Measurements from ENCODE around the gene GREB1L.

Gene GREB1L

DNA sequence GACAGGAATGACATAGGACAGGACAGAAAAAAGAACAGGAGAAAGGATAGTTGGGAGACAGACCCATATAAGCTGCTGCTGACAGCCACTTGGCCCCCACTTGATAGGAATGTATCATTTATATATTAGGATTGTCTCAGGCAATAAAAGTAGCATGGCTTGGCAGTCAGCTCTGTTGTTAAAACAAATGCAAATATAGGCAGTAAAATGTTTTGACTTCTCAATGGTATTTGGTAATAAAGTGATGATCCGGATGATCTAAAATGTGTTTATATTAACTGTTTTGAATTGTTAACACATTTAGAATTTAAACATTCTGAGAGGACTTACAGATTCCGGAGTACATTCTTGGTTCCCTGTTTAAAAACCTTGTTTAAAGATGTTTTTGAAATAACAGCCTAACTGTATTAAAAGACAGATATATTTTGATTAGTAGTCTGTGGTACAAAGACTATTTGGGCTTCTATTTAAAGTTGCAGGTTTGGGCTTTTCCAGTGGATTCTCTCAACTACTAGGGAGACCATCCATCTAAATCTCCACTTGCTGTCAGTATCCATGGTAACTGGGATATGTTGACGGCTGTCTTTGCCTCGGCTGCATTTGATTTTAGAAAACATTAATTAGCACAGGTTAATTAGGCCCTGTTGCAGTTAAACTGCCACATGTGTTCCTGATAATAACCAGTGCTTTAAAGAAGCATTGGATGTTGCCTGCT, 210.9 kb downstream of the GREB1L start:
- no peak for DNase-seq

DNA sequence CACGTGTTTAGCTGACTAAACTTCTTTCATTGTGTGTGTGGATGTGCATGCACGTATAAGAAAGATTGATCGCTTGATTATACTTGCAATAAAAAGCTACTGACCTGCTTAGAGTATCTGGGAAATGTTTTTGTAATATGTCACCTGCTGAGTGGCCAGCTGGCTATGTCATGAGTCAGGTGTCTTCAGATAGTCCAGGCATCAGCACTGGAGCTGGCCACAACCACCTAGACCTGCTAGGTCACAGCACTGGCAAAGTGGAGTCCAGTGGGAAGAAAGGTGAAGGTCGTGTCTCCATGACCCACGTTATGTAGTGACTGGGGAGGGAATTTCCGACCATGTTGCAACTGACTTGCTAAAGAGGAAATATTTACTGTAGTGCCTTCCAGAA, 211.5 kb downstream of the GREB1L start:
- DNase-seq: no peak

DNA sequence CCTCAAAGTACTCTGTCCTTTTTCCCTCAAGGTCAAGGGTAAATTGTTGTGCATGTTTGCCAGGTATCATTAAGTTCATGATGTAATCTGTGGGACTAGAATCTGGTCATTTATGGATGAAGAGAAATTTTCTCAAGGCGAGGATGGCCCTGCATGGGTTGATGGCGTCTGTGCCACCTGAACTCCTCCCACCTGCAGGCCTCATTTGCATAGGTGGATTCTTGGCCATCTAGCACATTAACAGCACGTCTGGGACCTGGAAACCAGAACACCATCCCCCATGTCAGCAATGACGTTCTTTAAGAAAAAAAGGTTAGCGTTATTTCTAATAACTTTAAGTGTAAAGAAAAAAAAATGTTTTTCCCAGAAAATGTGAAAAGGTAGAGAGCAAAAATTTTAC, 212.7 kb downstream of the GREB1L start:
- DNase-seq: no peak

DNA sequence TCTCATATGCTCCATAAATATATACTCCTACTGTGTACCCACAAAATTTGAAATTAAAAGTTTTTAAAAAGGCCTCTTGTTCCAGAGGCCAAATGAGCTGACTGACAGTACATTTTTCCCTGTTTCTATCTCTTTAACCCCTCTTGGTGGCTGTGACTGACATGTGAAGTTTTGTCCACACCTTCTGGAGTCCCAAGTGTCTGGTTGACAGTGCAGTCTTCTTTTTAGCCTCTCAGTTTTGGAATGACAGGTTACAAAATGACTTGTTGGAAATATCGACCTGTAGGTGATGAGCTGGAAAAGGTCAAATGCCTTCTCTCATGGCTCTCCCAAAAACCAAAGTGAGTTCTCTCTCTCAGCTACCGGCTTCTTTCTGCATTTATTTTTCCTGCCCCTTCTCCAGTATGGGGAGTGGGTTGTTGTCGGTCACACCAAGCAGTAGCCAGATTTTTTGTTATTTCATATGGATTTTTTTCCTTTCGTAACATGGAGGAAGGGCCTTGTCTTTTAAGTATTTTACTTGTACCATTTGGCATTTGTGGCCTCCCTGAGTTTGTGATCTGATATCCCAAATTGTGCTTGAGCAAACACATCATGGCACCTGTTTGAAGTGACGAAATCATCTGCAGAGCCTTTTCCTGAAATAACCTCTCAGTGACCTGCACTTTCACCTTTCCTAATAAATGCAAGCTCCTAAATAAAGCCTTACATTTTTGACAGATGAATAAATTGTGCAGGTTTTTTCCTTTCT, 214.6 kb downstream of the GREB1L start:
- DNase-seq: no peak

DNA sequence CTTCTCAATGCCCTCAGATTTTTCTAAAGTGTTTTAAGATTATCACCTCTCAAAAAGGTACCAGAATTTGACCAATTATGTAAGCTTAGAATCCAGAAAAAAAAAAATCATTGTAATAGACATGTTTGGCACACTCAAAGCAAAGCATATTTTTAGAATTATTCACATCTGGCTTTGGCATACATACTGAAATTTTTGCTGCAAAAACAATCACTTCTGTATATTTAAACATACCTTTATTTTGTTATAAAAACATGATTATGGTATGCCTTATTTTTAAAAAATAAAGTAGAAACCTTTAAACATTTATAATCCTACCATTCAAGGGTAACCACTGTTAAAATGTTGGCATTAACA, 215.1 kb downstream of the GREB1L start:
- DNase-seq: no peak

DNA sequence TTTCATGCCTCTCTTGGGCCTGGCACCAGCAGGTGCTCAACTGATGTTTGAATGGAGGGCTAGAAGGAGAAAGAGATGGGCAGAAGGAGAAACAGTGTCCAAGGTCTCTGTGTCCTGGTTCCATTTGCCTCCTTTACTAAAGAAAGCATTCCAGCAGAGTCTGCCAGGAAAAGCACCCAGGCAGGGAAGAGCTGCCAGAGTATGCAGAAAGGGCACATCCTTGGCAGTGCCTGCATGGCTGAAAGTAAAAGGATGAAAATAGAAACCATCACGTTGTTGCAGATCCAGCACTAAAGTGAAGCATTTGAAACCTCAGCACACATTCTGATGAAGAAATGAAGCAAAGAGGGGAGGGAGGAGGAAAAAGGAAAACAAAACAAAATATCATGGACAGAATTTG, 216.3 kb downstream of the GREB1L start:
- no peak for DNase-seq

DNA sequence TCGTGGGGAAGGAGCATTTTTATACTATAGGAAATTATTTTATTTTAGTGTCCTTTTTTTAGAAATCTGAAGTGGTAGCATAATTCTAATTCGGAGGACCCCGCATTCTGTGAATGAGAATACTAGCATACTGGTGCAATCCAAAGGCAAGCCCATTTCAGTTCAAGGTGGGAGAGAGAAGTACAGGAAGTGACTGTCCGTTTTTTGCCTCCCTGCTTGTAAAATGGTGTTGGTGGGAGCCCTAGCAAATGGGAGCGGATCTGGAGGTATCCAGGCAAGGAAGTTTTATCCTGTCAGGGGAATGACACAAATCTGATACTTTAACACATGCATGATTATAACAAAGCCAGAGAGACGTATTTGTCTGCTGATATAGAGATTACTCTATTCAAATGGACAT, 216.8 kb downstream of the GREB1L start:
- no peak for DNase-seq

DNA sequence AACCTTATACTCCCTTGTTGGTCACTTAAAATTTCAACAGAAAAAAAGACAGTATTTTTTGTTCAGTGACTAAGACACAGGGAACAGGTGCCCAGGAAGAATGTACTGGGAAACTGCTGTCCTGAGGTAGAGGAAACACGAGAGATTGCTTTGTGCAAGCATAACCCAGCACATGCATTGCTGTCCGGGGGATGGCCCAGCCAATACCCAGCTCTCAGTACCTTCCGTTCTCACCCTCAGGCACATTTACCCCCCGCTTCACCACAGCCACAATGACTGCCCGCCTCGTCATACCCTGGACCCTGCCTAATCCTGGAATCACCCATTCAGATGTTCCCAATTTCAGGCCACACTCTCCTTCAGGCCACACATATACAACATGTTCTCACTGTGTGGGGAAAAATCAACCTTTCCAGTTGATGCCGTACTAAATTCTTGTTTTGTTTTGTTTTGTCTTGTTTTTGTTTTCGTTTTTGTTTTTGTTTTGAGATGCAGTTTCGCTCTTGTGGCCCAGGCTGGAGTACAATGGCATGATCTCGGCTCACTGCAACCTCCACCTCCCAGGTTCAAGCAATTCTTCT, 217.8 kb downstream of the GREB1L start:
- no peak for DNase-seq

DNA sequence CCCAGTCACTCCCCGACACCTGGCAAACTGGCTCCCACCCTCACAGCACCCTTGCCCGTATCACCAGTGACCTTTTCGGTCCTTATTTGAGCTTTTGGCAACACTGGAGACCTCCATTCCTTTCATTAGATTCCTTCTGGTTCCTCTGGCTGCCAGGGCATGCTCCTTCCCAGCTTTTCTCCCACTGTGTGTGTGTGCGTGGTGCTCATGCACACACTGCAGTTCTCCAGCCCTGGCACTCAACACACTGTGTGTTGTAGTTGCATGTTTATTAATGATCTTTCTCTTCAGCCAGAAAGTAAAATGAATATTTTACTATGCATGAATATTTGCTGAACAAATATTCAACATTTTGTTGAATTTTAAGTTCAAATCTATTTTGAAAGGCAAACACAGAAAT, 219.4 kb downstream of the GREB1L start:
- DNase-seq: no peak

DNA sequence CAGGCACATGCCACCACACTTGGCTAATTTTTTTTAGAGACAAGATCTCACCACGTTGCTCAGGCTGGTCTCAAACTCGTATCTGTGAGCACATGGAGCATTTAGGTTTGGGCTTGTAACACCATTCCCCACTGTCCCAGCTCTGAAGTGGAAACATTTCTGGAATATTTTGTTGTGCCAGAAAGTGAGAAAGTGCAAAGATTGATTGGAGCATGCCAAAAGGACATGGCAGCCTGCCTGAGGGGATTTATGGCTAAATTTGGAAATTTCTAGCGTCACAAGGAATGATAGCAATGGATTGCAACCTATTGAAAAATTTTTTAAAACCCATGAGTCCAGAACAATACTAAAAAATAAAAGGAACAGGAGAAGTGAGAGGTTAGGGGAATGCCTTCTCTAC, 221.7 kb downstream of the GREB1L start:
- no peak for DNase-seq

DNA sequence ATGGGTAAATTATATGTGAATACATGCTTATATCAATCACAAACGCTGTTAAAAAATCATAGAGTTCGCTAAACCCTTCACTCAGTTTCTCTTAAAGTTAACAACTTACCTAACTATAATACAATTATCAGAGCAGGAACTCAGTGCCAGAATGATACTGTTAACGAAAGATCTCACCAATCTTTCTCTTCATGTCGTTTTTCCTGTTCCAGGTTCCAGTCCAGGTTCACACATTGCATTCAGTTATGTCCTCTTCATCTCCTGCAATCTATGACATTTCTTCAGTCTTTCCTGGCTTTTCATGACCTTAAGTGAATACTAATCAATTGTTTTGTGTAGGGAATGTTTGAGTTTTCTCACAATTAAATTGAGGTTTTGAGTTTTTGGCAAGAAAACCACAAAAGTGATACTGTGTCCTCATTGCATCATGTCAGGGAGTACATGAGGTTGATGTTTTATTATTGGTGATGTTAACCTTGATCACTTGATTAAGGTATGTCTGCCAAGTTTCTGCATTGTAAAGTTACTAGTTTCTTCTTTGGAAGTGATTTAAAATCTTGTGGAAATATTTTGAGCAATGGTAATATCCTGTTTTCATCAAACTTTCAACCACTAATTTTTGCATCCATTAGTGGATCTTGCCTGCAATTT, 226.6 kb downstream of the GREB1L start:
- DNase-seq: no peak

DNA sequence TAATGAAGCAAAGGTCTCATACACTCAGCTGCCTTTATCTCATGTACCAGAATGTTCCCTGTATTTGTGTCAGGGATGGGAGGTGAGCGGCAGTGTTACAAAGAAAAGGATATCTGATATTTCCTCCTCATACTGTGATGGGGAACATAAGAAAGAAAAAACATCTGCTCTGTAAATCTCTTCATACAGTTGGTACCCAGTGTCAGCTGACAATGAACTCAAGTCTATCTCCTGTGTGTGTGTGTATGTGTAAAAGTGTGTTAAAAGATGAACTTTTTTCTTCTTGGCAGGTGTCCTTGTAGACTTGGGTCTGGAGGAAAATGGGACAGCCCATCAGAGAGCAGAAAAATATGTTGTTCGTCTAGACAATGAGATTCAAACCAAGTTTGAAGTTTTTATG, 230.7 kb downstream of the GREB1L start:
- DNase-seq: no peak

DNA sequence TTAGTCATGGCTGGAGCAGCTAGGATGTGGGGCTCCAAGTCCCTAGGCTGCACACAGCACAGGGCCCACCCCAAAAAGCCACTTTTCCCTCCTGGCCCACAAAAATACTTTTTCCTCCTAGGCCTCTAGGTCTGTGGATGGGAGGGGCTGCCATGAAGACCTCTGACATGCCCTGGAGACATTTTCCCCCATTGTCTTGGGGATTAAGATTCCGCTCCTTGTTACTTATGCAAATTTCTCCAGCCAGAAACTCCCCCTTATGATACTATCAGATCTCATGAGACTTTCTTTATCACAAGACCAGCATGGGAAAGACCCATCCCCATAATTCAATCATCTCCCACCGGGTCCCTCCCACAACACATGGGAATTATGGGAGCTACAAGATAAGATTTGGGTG, 232.6 kb downstream of the GREB1L start:
- no peak for DNase-seq

DNA sequence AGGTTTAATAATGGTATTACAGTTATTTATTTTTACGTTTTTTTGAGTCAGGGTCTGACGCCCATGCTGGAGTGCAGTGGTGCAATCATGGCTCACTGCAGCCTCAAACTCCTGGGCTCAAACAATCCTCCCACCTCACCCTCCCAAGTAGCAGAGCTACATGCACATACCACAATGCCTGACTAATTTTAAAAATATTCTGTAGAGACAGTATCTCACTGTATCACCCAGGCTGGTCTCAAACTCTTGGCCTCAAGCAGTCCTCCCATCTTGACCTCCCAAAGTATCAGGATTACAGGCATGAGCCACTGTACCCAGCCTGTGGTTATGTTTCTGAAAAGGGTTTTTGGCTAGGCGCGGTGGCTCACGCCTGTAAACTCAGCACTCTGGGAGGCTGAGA, 237.7 kb downstream of the GREB1L start:
- DNase-seq: no peak

DNA sequence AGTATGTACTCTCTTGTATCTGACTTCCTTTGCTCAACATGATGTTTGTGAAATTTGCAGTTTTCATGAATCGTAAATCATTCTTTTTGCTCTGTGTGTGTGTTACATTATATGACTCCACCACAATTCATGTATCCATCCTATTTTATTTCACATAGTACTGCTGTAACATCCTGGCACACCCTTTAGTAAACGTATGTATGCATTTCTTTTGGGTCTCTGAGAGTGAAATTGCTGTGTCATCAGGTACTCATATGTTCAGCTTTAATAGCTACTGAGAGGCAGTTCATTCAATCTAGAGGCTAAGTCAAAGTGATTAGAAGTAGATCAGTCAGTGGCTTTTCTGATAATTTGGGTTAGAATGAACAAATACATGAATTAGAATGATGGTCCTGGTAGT, 239.7 kb downstream of the GREB1L start:
- no peak for DNase-seq

DNA sequence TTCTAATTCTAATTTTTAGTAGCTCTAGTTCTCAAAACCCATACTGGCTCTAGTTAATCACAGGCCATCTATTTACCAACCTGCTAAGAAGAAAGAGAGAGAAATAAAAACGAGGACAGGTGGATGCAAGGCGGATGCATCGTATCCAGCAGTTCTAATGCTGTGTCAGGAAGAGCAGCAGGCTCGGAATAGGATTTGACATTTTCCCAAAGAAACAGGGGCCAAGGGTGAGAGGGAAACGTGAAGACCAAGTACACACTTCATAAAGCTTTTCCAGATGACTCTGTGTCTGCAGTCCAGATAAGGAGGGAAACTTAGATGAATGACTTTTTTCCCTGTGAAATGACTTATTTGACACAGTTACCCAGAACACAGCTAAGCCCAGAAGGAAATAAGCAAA, 241.0 kb downstream of the GREB1L start:
- no peak for DNase-seq

DNA sequence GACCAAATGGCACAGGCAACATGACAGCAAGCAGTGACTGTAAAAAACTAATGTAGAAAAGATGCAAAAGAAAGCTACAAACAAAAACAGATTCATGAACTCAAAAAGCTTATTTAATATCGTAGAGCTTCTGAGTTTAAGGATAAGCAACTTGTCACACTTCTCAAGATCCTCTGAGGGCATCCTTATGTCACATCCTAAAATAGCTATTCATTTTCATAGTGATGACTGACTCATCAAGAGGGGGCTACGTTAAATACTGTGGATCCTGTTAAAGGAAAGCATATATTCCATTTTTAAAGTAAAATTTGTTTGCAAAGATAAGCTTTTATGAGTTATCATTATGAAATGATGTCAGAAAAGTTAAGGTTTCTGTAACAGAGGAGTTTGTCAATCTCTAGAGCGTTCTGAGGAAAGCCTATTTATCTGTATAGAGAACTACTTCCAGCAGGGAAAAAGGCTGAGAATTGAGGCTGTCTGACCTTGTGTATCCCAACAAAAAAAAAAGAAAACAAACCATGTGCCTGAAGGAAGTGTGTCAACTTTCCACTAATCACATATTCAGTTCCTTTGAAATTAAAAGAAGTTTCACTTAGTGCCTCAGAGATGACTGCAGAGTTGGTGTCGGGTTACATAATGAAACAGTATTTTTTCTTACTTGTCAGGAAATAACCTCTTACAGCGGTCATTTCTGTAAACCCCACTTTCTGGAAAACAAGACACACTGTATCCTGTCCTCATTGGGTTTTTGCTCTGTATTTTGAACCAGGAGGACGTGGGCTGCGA, 243.0 kb downstream of the GREB1L start:
- DNase-seq: no peak

DNA sequence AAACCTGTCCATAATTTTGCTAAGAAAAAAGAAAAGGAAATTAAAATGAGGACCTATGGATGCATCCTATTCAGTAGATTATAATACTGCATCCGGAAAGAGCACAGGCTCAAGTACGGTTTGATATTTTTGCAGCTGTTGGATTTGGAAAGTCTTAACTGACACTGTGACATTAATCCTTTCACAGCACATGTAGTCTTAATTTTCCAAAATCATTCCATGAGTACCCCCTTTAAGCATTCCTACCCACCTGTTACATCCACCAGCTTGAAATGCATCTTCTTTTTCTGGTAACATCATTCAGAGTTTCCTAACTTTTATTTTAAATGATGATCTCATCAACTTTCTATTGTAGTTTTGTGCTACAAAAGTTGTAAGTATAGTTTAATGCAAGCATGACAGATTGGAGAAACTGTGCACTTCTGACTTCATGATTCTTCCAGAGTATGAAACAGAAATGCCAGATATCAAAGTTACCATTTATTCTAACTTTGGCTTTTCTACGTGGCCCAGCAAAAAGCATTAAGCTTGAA, 244.9 kb downstream of the GREB1L start:
- DNase-seq: no peak

DNA sequence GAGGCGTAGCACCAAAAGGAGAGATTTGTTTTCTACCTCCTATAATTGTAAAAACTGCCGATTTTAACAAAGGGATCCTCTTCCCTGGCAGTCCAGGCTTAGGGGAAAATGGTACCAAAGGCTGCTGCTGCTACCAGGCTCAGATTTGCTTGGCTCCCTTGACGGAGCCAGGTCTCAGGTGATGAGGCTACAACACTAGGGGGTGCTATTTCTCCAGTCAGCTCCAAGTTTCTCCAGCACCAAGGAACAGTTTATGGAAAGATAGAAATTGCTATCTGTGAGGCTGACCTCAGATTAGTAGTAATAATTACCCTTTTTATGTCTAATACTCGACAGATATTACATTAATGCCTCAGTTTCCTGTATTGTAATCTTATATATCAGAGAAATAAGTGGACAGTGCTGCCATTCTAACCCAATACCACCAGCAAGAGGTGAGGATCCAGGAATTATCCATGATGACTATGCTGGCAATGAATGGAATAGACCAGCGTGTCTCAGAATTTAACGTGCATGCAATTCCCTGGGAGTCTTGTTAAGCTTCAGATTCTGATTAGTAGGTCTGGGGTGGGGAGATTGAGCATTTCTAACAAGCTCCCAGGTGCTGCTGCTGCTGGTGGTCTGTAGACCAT, 247.2 kb downstream of the GREB1L start:
- no peak for DNase-seq

DNA sequence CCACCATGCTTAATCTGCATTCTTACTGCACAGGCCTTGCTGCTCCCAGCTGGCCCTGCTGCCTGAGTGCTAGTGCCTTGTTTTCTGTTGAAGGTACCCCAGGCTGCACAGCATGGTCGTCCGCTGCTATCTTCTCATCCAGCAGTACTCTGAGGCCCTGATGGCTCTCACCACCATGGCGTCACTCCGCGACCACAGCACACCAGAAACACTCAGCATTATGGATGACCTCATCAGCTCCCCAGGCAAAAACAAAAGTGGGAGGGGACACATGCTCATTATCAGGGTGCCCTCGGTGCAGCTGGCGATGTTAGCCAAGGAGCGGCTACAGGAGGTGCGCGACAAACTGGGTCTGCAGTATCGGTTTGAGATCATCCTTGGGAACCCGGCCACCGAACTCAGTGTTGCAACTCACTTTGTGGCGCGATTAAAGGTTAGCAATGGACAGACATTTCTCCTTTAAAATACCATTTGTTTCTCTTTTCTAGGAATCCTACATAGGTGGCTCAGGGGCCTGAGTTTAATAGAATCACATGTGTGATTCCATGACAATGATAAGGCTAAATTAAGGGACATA, 248.0 kb downstream of the GREB1L start:
- DNase-seq: no peak

DNA sequence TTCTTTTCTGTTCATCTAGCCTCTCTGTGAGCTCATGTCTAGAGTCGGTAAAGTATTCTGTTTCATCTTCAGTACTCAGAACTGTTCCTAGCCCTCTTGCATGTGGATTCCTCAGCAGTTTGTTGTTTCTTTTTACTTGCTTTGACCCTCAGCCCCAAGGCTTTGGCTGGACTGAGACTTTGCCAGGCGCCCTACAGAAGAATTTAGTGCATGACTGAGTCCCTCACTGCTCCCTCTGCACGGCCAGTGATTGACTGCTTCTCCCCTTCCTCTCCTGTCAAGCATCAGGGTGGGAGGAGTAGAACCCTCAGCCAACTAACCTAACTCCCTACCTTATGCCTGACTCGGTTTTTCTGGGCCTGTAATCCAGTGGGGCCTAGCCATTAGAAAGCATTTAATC, 248.7 kb downstream of the GREB1L start:
- no peak for DNase-seq

DNA sequence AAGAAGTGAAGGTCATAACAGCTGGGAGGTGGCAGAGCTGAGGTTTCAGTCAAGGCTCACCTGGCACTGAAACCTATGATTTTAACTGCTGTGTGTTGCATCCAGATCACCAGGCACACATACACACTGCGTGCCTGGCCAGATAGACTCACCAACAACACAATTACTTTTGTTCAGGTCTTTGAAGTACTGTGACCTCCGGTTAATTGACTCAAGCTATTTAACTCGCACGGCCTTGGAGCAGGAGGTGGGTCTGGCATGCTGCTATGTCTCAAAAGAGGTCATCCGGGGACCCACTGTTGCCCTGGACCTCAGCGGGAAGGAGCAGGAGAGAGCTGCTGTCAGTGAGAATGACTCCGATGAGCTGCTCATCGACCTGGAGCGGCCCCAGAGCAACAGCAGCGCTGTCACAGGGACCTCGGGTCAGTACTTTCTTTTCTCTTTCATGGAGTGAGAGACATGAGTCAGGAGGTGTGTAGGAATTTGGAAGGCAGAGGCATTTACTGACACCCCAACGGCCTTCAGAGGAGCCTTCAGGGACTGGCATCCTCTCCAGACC, 254.3 kb downstream of the GREB1L start:
- DNase-seq: no peak

Data from activated CD4-positive, CD25-positive, alpha-beta regulatory T cell (primary cell).